NCI-H2081 (cell line): ENCODE data around the gene SERF2.
"Not testable (repeated sequence)": the region's sequence is repeated elsewhere in the genome, so short reads cannot be mapped to it uniquely, and the experiment has no call there.

Experiments used
- DNase-seq, 2 experiments: peaks; one replicate each; lab custom pipeline; 2025; lab: John Stamatoyannopoulos, UW

The SERF2 gene

DNA sequence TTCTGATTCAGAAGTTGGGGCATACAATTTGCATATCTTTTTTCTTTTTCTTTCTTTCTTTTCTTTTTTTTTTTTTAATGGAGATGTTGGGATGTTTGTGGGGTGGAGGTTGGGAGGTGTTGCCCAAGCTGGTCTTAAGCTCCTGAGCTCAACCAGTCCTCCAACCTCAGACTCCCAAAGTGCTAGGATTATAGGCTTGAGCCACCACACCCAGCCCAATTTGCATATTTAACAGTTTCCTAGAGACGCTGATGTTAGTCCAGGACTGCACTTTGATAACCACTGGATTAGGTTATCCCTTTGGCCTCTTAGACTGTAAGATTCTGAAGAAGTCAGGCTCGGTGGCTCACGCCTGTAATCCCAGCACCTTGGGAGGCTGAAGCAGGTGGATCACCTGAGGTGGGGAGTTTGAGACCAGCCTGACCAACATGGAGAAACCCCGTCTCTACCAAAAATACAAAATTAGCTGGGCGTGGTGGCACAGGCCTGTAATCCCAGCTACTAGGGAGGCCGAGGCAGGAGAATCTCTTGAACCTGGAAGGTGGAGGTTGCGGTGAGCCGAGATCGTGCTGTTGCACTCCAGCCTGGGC lies 37.9 kb downstream of the SERF2 start:
- not testable (repeated sequence) for DNase-seq

- not testable (repeated sequence) for DNase-seq
Measured at GRCh38 chr15:43830691-43831275, 38.7 kb downstream of the SERF2 start.

DNA sequence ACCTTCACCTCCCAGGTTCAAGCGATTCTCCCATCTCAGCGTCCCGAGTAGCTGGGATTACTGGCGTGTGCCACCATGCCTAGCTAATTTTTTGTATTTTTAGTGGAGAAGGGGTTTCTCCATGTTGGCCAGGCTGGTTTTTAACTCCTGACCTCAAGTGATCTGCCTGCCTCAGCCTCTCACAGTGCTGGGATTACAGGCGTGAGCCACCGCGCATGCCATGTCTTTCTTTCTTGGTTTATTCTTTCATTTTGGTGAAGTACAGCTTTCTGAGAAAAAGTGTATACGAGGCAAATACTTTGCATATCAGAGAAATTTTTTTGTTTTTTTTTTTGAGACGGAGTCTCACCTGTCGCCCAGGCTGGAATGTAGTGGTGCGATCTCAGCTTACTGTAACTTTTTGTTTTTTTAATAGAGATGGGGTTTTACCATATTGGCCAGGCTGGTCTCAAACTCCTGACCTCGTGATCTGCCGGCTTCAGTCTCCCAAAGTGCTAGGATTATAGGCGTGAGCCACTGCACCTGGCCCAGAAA lies 39.5 kb downstream of the SERF2 start:
- DNase-seq: not testable (repeated sequence)

DNA sequence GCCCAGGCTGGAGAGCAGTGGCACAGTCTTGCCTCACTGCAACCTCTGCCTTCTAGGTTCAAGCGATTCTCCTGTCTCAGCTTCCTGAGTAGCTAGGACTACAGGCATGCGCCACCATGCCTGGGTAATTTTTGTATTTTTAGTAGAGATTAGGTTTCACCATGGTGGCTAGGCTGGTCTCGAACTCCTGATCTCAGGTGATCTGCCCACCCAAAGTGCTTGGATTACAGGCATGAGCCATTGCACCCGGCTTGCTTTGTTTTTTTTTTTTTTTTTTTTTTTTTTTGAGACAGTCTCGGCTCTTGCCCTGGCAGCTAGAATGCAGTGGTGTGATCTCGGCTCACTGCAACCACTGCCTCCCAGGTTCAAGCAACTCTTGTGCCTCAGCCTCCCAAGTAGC lies 40.4 kb downstream of the SERF2 start:
- not testable (repeated sequence) for DNase-seq

DNA sequence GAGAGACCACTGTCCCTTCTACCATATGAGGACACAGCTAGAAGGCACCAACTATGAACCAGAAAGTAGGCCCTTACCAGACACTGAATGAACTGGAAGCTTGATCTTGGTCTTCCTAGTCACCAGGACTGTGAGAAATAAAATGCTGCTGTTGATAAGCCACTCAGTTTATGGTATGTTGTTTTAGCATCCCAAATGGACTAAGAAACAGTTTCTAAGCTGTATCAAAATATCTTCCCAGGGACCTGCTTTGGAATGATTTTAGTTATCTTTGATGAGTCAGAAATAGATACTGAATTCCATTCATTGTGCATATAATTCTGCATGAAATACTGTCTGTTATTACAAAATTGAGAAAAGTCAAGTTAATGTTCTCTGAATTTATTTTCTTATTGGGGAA lies 53.3 kb downstream of the SERF2 start:
- DNase-seq: no peak
